Measurements from ENCODE around the gene PHIP.

GRCh38 chr6:78917788-78918187 lies 160.3 kb downstream of the PHIP start:
- TF ChIP-seq JUN (IDR thresholded peaks at IDR 0.05; ENCODE audit: borderline replicate concordance, insufficient read depth, insufficient read length, low read depth) = no peak
- no peak for TF ChIP-seq CTCF (IDR thresholded peaks at IDR 0.05; ENCODE audit: extremely low read depth in 1 of 2, insufficient read depth in 1 of 2, low read depth in 1 of 2, low read length in 2 of 2)
- TF ChIP-seq MYC (IDR thresholded peaks at IDR 0.05; ENCODE audit: low read depth, low read length) = no peak
- TF ChIP-seq POLR2AphosphoS5 (IDR thresholded peaks at IDR 0.05; ENCODE audit: insufficient read depth, low read depth, low read length) = no peak
- TF ChIP-seq EZH2 (IDR thresholded peaks at IDR 0.05; ENCODE audit: borderline replicate concordance, low read depth, low read length, severe bottlenecking) = no peak
- no peak for TF ChIP-seq POLR2A (IDR thresholded peaks at IDR 0.05; ENCODE audit: low read depth, low read length)
- TF ChIP-seq FOS (IDR thresholded peaks at IDR 0.05; ENCODE audit: borderline replicate concordance, insufficient read depth, low read length) = no peak

Data from endothelial cell of umbilical vein (primary cell).